ENCODE results near the gene SDK2. TPM values are rescaled to one million over a fixed set of nuclear protein-coding genes. Genes with fewer than 3 reads are reported as not detected.

The SDK2 gene
- total and polyA plus RNA-seq, 2 of the 8 experiments (the other 6 are each of a cell fraction or from before 2014, with no cell fraction given): 3.9 to 4.1 TPM

- TF ChIP-seq CHD7 (IDR thresholded peaks at IDR 0.05; ENCODE audit: insufficient replicate concordance, low read length): no peak
- TF ChIP-seq E2F6 (IDR thresholded peaks at IDR 0.05): no peak
- no peak for TF ChIP-seq SIRT6 (IDR thresholded peaks at IDR 0.05; ENCODE audit: low read length)
- TF ChIP-seq RNF2 (IDR thresholded peaks at IDR 0.05; ENCODE audit: borderline replicate concordance, low read depth, low read length, missing control alignments, poor library complexity, severe bottlenecking): no peak
- TF ChIP-seq POLR2AphosphoS5 (IDR thresholded peaks at IDR 0.05; ENCODE audit: low read depth, low read length): no peak
- TF ChIP-seq SP4 (IDR thresholded peaks at IDR 0.05; ENCODE audit: low read length): no peak
- no peak for TF ChIP-seq KDM5A (IDR thresholded peaks at IDR 0.05; ENCODE audit: low read length)
- TF ChIP-seq ZNF274 (IDR thresholded peaks at IDR 0.05; ENCODE audit: borderline replicate concordance, extremely low read depth, low read length): no peak
- TF ChIP-seq TBP (IDR thresholded peaks at IDR 0.05; ENCODE audit: low read depth, low read length): no peak
- TF ChIP-seq CBX8 (IDR thresholded peaks at IDR 0.05; ENCODE audit: borderline replicate concordance, low read depth, low read length): no peak
- TF ChIP-seq BRCA1 (IDR thresholded peaks at IDR 0.05; ENCODE audit: low read depth, low read length): no peak
- TF ChIP-seq TAF7 (optimal IDR thresholded peaks at IDR 0.05; ENCODE audit: borderline replicate concordance, low read depth, low read length): no peak
Measured at GRCh38 chr17:73605444-73605843, 38.8 kb downstream of the SDK2 start (continued).
